Tibial nerve (tissue), 3 donors: ENCODE results near the gene AKT1.

Source experiments
- POLR2A ChIP-seq, 2 donors: fragments of 450-650 bp; IDR thresholded peaks; one replicate each; pipeline ENCODE4 v1.6.1; 2017; ENCODE audit warnings: antibody characterized with exemption in 2 of 2, mild to moderate bottlenecking in 2 of 2, moderate library complexity in 2 of 2
- TF ChIP-seq, protein P1 (sequence below), 5 experiments: fragments of 200-600 bp in 3 of 5; fragments of 450-650 bp in 2 of 5; sonication (generic) in 3 of 5; IDR thresholded peaks; one replicate each; pipeline ENCODE4 v1.5.1; 2016 to 2019; ENCODE audit warnings: antibody characterized with exemption in 5 of 5, mild to moderate bottlenecking in 3 of 5, moderate library complexity in 2 of 5

DNA sequence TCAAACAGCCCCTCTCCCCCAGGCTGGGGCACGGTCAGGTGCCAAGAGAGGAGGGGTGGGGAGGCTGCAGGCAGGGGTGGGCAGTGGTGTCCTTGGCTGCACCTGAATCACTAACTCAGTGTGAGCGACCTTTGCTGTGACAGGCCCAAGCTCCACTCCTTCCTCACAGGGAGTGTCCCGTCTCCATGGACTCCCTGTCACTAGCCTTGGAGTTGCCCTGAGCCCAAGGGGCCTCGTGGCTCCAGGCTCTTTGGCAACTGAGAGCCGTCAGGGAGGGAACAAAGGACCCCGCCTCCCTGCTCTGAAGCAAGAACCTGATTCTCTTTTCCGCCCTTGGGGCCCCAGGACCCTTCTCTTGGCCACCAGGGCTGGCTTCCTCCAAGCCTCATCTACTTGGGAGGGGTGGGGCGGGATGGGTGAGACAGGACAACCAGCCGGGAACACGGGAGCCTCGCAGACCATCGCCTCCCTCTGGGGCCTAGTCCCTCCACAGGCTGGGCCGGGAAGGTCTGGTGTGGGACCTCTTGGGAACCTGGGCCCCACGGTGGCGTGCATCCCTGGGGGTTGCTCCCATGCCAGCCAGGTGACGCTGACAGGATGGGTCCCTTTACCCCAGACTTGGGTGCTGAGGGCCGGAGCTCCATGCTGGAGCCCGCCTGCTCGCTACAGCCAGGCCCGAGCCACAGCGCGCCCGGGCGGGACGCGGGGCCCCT is 72.5 kb downstream of the AKT1 start:
- TF ChIP-seq, protein P1, sequence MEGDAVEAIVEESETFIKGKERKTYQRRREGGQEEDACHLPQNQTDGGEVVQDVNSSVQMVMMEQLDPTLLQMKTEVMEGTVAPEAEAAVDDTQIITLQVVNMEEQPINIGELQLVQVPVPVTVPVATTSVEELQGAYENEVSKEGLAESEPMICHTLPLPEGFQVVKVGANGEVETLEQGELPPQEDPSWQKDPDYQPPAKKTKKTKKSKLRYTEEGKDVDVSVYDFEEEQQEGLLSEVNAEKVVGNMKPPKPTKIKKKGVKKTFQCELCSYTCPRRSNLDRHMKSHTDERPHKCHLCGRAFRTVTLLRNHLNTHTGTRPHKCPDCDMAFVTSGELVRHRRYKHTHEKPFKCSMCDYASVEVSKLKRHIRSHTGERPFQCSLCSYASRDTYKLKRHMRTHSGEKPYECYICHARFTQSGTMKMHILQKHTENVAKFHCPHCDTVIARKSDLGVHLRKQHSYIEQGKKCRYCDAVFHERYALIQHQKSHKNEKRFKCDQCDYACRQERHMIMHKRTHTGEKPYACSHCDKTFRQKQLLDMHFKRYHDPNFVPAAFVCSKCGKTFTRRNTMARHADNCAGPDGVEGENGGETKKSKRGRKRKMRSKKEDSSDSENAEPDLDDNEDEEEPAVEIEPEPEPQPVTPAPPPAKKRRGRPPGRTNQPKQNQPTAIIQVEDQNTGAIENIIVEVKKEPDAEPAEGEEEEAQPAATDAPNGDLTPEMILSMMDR (IDR thresholded peaks at IDR 0.05): no peak
- TF ChIP-seq POLR2A (IDR thresholded peaks at IDR 0.05): no peak
